C1 segment of cervical spinal cord (tissue), 14 donors: ENCODE measurements around the gene CFDP1.
A peak's percentile ranks its signal among the peaks of the same experiment; 100 is the strongest.

ENCODE experiments used
- DNase-seq, 14 donors: peaks; one replicate each; lab custom pipeline; 2025; lab: John Stamatoyannopoulos, UW

Gene CFDP1

GRCh38 chr16:75320435-75320834 is 112.9 kb downstream of the CFDP1 start:
- peak in 8 of 14 donors; percentile 22 to 61 (median 37) for DNase-seq

- peak in 1 of 14 donors; percentile 31 for DNase-seq
Observed at GRCh38 chr16:75319513-75320411, 113.5 kb downstream of the CFDP1 start.

GRCh38 chr16:75318737-75319136 is 114.6 kb downstream of the CFDP1 start:
- DNase-seq, result no peak

- no peak for DNase-seq
Observed at GRCh38 chr16:75317532-75317931, 115.8 kb downstream of the CFDP1 start.

GRCh38 chr16:75317101-75317522 is 116.2 kb downstream of the CFDP1 start:
- DNase-seq, result no peak

GRCh38 chr16:75315539-75316306 is 117.6 kb downstream of the CFDP1 start:
- DNase-seq, result no peak

- DNase-seq, result peak in 2 of 14 donors; percentile 4 to 37
Observed at GRCh38 chr16:75312875-75313274, 120.4 kb downstream of the CFDP1 start.

GRCh38 chr16:75311383-75311938 is 121.8 kb downstream of the CFDP1 start:
- DNase-seq, result no peak

GRCh38 chr16:75310541-75310940 is 122.8 kb downstream of the CFDP1 start:
- no peak for DNase-seq

GRCh38 chr16:75309899-75310430 is 123.3 kb downstream of the CFDP1 start:
- no peak for DNase-seq

- DNase-seq, result no peak
Observed at GRCh38 chr16:75309156-75309555, 124.1 kb downstream of the CFDP1 start.

GRCh38 chr16:75308011-75308410 is 125.3 kb downstream of the CFDP1 start:
- no peak for DNase-seq

- no peak for DNase-seq
Observed at GRCh38 chr16:75307506-75307905, 125.8 kb downstream of the CFDP1 start.

- peak in 4 of 14 donors; percentile 6 to 25 (median 10) for DNase-seq
Observed at GRCh38 chr16:75306099-75306762, 127.1 kb downstream of the CFDP1 start.

- peak in 4 of 14 donors; percentile 7 to 59 (median 28) for DNase-seq
Observed at GRCh38 chr16:75305364-75306098, 127.8 kb downstream of the CFDP1 start.

- DNase-seq, result peak in 9 of 14 donors; percentile 7 to 66 (median 35)
Observed at GRCh38 chr16:75304521-75305363, 128.6 kb downstream of the CFDP1 start.

GRCh38 chr16:75301804-75302203 is 131.5 kb downstream of the CFDP1 start:
- DNase-seq, result no peak

- DNase-seq, result peak in 3 of 14 donors; percentile 14 to 15 (median 15)
Observed at GRCh38 chr16:75298267-75298666, 135.0 kb downstream of the CFDP1 start.

- DNase-seq, result peak in 6 of 14 donors; percentile 7 to 27 (median 19)
Observed at GRCh38 chr16:75296606-75297005, 136.7 kb downstream of the CFDP1 start.
